A673 (cell line): ENCODE data around the gene ZNF367. TPM values are rescaled to one million over a fixed set of nuclear protein-coding genes. Genes with fewer than 3 reads are reported as not detected.

Experiments used
- BruUV-seq: library from RNA; stranded (reverse); fragments of 400-500 nt; replicated peaks from 2 replicates; lab custom pipeline; 2021; lab: Mats Ljungman, UMichigan
- CTCF ChIA-PET: fragments of 300-600 bp; sonication (Branson Sonifier 250); formaldehyde crosslinking; loops from one replicate; lab custom pipeline; 2022; ENCODE audit warnings: antibody characterized with exemption; lab: Charles Lee
- POLR2A ChIA-PET: fragments of 300-600 bp; sonication (Branson Sonifier 250); formaldehyde crosslinking; loops from one replicate; lab custom pipeline; 2022; ENCODE audit warnings: antibody characterized with exemption; ENCODE audit not compliant: low non-redundant PET; lab: Charles Lee
- DNase-seq: peaks from one replicate; pipeline ENCODE4 v3.0.0-alpha.2; 2015; ENCODE audit warnings: low spot score
- H3K27ac ChIP-seq: fragments of 200-600 bp; sonication (generic); 2 replicates; pipeline ENCODE4 v1.5.1; 2016; ENCODE audit warnings: mixed run types, low read depth, mild to moderate bottlenecking, mixed read lengths, antibody characterized with exemption, low read length; ENCODE audit not compliant: poor library complexity, severe bottlenecking
- H3K27me3 ChIP-seq: fragments of 200-600 bp; sonication (generic); replicated peaks from 2 replicates; pipeline ENCODE4 v1.6.1; 2017; ENCODE audit warnings: mixed run types, low read depth, mild to moderate bottlenecking, mixed read lengths, antibody characterized with exemption, low read length; ENCODE audit not compliant: insufficient read depth, poor library complexity
- H3K36me3 ChIP-seq: fragments of 200-600 bp; sonication (generic); 2 replicates; pipeline ENCODE4 v1.6.1; 2016; ENCODE audit warnings: mixed run types, mild to moderate bottlenecking, mixed read lengths, antibody characterized with exemption, low read length; ENCODE audit not compliant: insufficient read depth, poor library complexity, severe bottlenecking
- H3K4me1 ChIP-seq: fragments of 200-600 bp; sonication (generic); 2 replicates; pipeline ENCODE4 v1.6.1; 2017; ENCODE audit warnings: mixed run types, mild to moderate bottlenecking, mixed read lengths, antibody characterized with exemption, low read length; ENCODE audit not compliant: insufficient read depth, poor library complexity, severe bottlenecking
- H3K4me3 ChIP-seq: fragments of 200-600 bp; sonication (generic); 2 replicates; pipeline ENCODE4 v1.5.1; 2016; ENCODE audit warnings: low read depth, mixed run types, mild to moderate bottlenecking, mixed read lengths, low read length; ENCODE audit not compliant: poor library complexity, severe bottlenecking
- H3K9me3 ChIP-seq: fragments of 200-600 bp; sonication (generic); 2 replicates; pipeline ENCODE4 v1.6.1; 2016; ENCODE audit warnings: mixed run types, low read depth, mild to moderate bottlenecking, mixed read lengths, antibody characterized with exemption, low read length; ENCODE audit not compliant: poor library complexity, severe bottlenecking
- CTCF ChIP-seq: fragments of 300-800, 200-600 bp; sonication (generic); conservative IDR thresholded peaks from 2 replicates; pipeline ENCODE4 v1.5.1; 2017; ENCODE audit warnings: low read depth, mild to moderate bottlenecking, antibody characterized with exemption, low read length, moderate library complexity, mixed read lengths
- EZH2 ChIP-seq: fragments of 200-600 bp; sonication (generic); IDR thresholded peaks from 2 replicates; pipeline ENCODE4 v1.6.1; 2017; ENCODE audit warnings: borderline replicate concordance, low read depth, mild to moderate bottlenecking, mixed read lengths, antibody characterized with exemption, low read length; ENCODE audit not compliant: poor library complexity, severe bottlenecking
- intact Hi-C: fragments of 100-400 bp; cut with micrococcal nuclease; formaldehyde crosslinking; loops from one replicate; pipeline ENCODE4 v1.10.0; 2022; ENCODE audit not compliant: unreplicated experiment
- total RNA-seq: library from RNA; stranded (reverse); gene quantifications from 2 replicates; pipeline ENCODE4 v1.2.3, GENCODE V29; 2021

ZNF367 gene
- total RNA-seq, 1 experiment from 2014 or later, result 14.6 TPM

- H3K36me3 ChIP-seq, result peaks cover 3% of the 10 kb centered on the region
- no peaks in the 10 kb centered on the region for H3K27me3 ChIP-seq
- no peaks in the 10 kb centered on the region for H3K9me3 ChIP-seq
- no TSS peak for BruUV-seq
- intact Hi-C loops, result no loop called here
- POLR2A ChIA-PET, result no interaction called here
- no peak for DNase-seq
- TF ChIP-seq CTCF (no peak), EZH2 (no peak)
- H3K4me3 ChIP-seq, result no peak overlapping the region
- H3K27ac ChIP-seq, result no peak overlapping the region
- H3K4me1 ChIP-seq, result peaks cover 5% of the 10 kb centered on the region
- CTCF ChIA-PET, result no interaction called here
Observed at GRCh38 chr9:96457266-96457665, 39.1 kb upstream of the ZNF367 start.

GRCh38 chr9:96453625-96454024, 35.5 kb upstream of the ZNF367 start:
- H3K36me3 ChIP-seq, result no peaks in the 10 kb centered on the region
- peaks cover 12% of the 10 kb centered on the region for H3K4me1 ChIP-seq
- TF ChIP-seq CTCF (peak; percentile 61), EZH2 (no peak)
- ChIA-PET CTCF (no interaction called here), POLR2A (no interaction called here)
- no peak overlapping the region for H3K27ac ChIP-seq
- intact Hi-C loops, result loop anchor here (5.0 kb wide), 1 partner anchor 199 kb away; no protein-coding TSS in a partner anchor
- TSS peak; percentile 12 for BruUV-seq
- H3K4me3 ChIP-seq, result no peak overlapping the region
- no peaks in the 10 kb centered on the region for H3K27me3 ChIP-seq
- no peaks in the 10 kb centered on the region for H3K9me3 ChIP-seq
- peak; percentile 38 for DNase-seq

- DNase-seq, result peak; percentile 13
Observed at GRCh38 chr9:96450613-96451528, 32.7 kb upstream of the ZNF367 start.

More at GRCh38 chr9:96450613-96451528, 32.7 kb upstream of the ZNF367 start:
- Histone ChIP-seq H3K27ac (peak overlapping the region; percentile 51), H3K4me3 (peak overlapping the region; percentile 75), H3K9me3 (no peaks in the 10 kb centered on the region), H3K4me1 (peaks cover 12% of the 10 kb centered on the region), H3K27me3 (no peaks in the 10 kb centered on the region), H3K36me3 (no peaks in the 10 kb centered on the region)
- TF ChIP-seq CTCF, result no peak
- TF ChIP-seq EZH2, result no peak
- intact Hi-C loops, result loop anchor here (5.0 kb wide), 1 partner anchor 201 kb away; no protein-coding TSS in a partner anchor
- CTCF ChIA-PET, result interaction anchor here (1.1 kb wide), 1 partner anchor 8 kb away, joined by 7 read pairs; no protein-coding TSS in a partner anchor
- POLR2A ChIA-PET, result no interaction called here
- no TSS peak for BruUV-seq
